ENCODE results near the gene TBCK. TPM values are rescaled to one million over a fixed set of nuclear protein-coding genes. Genes with fewer than 3 reads are reported as not detected.

Gene TBCK
- total RNA-seq, 1 donor from 2014 or later = 28.2 TPM

DNA sequence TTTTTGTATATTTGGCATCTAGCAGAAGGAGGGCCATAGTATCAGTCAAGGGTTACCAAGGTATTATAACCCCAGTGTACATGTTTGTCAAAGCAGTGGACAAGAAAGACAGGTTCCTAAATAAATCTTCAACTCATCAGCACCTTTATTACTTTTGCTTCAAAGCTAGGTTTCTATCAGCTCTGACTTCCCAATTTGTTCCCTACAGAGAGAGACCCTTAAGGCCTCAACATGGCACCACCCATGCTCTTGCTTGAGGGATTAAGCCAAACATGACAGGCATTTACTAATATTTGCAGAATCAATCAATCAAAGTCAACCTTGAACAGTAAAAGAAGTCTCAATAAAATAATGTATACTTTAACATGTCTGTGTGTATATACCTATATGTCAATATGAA, 9.4 kb downstream of the TBCK start:
- no peak overlapping the region for H3K4me3 Mint-ChIP-seq (ENCODE audit: unreplicated experiment)
- H3K4me1 Mint-ChIP-seq (ENCODE audit: low read depth) = peaks cover 18% of the 10 kb centered on the region
- DNase-seq (ENCODE audit: low spot score) = no peak

DNA sequence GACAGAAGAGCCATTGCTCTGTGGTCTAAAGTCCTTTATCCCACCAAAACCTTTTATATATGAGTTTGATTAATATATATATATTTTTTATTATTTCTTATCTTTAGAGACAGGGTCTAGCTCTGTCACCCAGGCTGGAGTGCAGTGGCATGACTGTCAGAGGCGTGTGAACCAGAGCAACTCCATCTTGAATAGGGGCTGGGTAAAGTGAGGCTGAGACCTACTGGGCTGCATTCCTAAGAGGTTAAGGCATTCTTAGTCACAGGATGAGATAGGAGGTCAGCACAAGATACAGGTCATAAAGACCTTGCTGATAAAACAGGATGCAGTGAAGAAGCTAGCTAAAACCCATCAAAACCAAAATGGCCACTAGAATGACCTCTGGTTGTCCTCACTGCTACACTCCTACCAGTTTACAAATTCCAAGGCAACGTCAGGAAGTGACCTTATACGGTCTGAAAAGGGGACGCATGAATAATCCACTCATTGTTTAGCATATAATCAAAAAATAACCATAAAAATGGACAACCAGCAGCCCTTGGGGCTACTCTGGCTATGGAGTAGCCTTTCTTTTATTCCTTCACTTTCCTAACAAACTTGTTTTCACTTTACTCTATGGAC, 10.5 kb downstream of the TBCK start:
- Mint-ChIP-seq H3K27ac (ENCODE audit: unreplicated experiment) (no peak overlapping the region), H3K4me1 (ENCODE audit: low read depth) (peaks cover 15% of the 10 kb centered on the region), H3K4me3 (ENCODE audit: unreplicated experiment) (no peak overlapping the region), H3K9me3 (ENCODE audit: low read depth) (no peaks in the 10 kb centered on the region), H3K36me3 (ENCODE audit: low read depth) (peaks cover 2% of the 10 kb centered on the region), H3K27me3 (ENCODE audit: low read depth) (no peaks in the 10 kb centered on the region)
- DNase-seq (ENCODE audit: low spot score) = no peak
- TF ChIP-seq, protein P1, sequence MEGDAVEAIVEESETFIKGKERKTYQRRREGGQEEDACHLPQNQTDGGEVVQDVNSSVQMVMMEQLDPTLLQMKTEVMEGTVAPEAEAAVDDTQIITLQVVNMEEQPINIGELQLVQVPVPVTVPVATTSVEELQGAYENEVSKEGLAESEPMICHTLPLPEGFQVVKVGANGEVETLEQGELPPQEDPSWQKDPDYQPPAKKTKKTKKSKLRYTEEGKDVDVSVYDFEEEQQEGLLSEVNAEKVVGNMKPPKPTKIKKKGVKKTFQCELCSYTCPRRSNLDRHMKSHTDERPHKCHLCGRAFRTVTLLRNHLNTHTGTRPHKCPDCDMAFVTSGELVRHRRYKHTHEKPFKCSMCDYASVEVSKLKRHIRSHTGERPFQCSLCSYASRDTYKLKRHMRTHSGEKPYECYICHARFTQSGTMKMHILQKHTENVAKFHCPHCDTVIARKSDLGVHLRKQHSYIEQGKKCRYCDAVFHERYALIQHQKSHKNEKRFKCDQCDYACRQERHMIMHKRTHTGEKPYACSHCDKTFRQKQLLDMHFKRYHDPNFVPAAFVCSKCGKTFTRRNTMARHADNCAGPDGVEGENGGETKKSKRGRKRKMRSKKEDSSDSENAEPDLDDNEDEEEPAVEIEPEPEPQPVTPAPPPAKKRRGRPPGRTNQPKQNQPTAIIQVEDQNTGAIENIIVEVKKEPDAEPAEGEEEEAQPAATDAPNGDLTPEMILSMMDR (IDR thresholded peaks at IDR 0.05) = no peak

More for the DNA sequence above, 9.4 kb downstream of the TBCK start:
- Mint-ChIP-seq H3K27ac (ENCODE audit: unreplicated experiment) (no peak overlapping the region), H3K36me3 (ENCODE audit: low read depth) (peaks cover 2% of the 10 kb centered on the region), H3K27me3 (ENCODE audit: low read depth) (no peaks in the 10 kb centered on the region), H3K9me3 (ENCODE audit: low read depth) (no peaks in the 10 kb centered on the region)
- TF ChIP-seq, protein P1 (IDR thresholded peaks at IDR 0.05) = no peak

DNA sequence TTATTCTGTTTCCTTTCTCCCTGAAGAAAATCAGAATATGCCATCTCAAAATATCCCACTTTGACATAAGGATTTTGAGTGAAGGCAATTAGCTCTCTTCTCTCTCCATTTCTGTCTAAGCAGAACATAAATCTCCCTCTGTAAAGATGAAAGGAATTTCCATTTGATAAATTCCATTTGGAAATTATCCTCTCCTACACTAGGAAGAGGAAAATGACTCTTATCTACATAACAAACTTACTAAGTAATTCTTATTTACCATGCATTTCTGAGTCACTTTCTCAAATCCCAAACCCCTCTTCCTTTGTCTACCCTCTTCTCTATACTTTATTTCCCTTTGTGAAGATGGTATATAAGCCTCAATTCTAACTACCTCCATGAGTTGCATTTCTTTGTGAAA, 11.4 kb downstream of the TBCK start:
- Mint-ChIP-seq H3K27ac (ENCODE audit: unreplicated experiment) (no peak overlapping the region), H3K9me3 (ENCODE audit: low read depth) (no peaks in the 10 kb centered on the region), H3K4me1 (ENCODE audit: low read depth) (peaks cover 14% of the 10 kb centered on the region), H3K36me3 (ENCODE audit: low read depth) (peaks cover 6% of the 10 kb centered on the region), H3K27me3 (ENCODE audit: low read depth) (no peaks in the 10 kb centered on the region), H3K4me3 (ENCODE audit: unreplicated experiment) (no peak overlapping the region)
- DNase-seq (ENCODE audit: low spot score) = no peak
- TF ChIP-seq, protein P1 (IDR thresholded peaks at IDR 0.05) = no peak

DNA sequence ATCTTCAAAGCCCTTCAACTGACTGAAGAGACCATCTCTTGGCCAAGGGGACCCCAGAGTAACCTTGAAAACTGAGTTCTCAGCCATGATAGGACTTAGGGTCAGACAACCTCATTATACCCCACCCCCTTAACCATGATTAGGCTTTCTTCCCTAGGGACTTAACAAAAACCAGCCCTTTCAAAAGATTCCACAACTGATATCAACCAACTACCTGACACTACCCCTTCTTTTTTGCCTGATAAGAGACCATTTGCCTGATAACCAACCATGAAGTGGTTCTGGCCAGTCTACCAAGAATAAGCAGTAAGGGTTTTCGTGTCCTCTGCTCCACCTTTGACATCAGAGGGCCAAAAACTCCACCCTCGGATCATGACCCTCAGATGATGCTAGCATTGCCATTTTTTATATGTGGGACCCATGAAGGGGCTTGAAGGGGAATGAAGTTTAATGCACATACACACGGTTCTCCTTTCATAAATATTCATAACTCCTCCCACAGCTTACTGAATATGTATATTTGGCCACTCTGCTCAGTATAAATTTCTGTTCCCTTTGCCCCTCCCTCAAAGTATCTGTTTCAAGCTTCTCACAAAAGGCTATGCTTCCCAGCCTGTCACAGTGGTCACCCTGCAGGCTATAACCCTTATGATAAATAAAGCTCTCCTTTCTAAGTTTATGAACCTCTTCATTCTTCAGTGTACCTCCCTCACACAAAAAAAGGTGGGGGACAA, 12.3 kb downstream of the TBCK start:
- Mint-ChIP-seq H3K4me3 (ENCODE audit: unreplicated experiment) (no peak overlapping the region), H3K27me3 (ENCODE audit: low read depth) (no peaks in the 10 kb centered on the region), H3K27ac (ENCODE audit: unreplicated experiment) (no peak overlapping the region), H3K4me1 (ENCODE audit: low read depth) (peaks cover 14% of the 10 kb centered on the region), H3K9me3 (ENCODE audit: low read depth) (no peaks in the 10 kb centered on the region), H3K36me3 (ENCODE audit: low read depth) (peaks cover 6% of the 10 kb centered on the region)
- no peak for DNase-seq (ENCODE audit: low spot score)
- TF ChIP-seq, protein P1 (IDR thresholded peaks at IDR 0.05) = no peak

DNA sequence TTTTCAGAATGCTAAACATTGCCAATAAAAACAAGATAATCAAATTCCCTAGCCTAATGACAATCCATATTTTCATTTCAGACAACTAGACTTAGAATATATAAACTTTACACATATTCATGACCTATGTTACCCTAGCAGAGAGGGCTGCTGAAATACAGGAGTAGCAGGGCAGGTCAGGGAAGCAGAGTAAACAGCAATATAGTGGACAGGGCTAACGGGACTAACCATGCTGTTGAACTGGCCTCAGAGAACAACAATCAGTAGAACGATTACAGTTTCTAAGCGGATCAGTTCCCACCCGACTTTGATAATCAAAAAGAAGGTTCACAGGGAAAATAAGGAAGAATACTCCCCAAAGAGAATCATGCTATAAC, 14.0 kb downstream of the TBCK start:
- TF ChIP-seq, protein P1 (IDR thresholded peaks at IDR 0.05) = no peak
- Mint-ChIP-seq H3K27ac (ENCODE audit: unreplicated experiment) (no peak overlapping the region), H3K36me3 (ENCODE audit: low read depth) (peaks cover 6% of the 10 kb centered on the region), H3K9me3 (ENCODE audit: low read depth) (no peaks in the 10 kb centered on the region), H3K4me3 (ENCODE audit: unreplicated experiment) (no peak overlapping the region), H3K27me3 (ENCODE audit: low read depth) (no peaks in the 10 kb centered on the region), H3K4me1 (ENCODE audit: low read depth) (peaks cover 14% of the 10 kb centered on the region)
- no peak for DNase-seq (ENCODE audit: low spot score)

All from chondrocyte (in vitro differentiated cells).